SH-SY5Y (cell line): Measurements from ENCODE around the gene PYGB.

ENCODE experiments used
- GATA2 ChIP-seq: IDR thresholded peaks from 2 replicates; pipeline ENCODE4 v1.6.1; 2011; ENCODE audit warnings: mild to moderate bottlenecking, low read depth, low read length
- GATA3 ChIP-seq: IDR thresholded peaks from 2 replicates; pipeline ENCODE4 v1.6.1; 2011; ENCODE audit warnings: low read depth, mild to moderate bottlenecking, low read length, moderate library complexity

- TF ChIP-seq GATA3 (no peak), GATA2 (no peak)
Measured at GRCh38 chr20:25318471-25319240, 70.8 kb downstream of the PYGB start.
